GM18499 (cell line): Measurements from ENCODE around the gene GALNT10.
A peak's percentile ranks its signal among the peaks of the same experiment; 100 is the strongest.

Source experiments
- ATAC-seq: cut with Tn5 transposase; IDR thresholded peaks from one replicate; pipeline ENCODE4 v1.9.1; 2021; ENCODE audit warnings: moderate number of reproducible peaks; ENCODE audit not compliant: insufficient read depth, unreplicated experiment

The GALNT10 gene

GRCh38 chr5:154178661-154179060 is 11.9 kb upstream of the GALNT10 start:
- ATAC-seq: no peak

GRCh38 chr5:154179846-154180710 is 10.5 kb upstream of the GALNT10 start:
- peak; percentile 90 for ATAC-seq

DNA sequence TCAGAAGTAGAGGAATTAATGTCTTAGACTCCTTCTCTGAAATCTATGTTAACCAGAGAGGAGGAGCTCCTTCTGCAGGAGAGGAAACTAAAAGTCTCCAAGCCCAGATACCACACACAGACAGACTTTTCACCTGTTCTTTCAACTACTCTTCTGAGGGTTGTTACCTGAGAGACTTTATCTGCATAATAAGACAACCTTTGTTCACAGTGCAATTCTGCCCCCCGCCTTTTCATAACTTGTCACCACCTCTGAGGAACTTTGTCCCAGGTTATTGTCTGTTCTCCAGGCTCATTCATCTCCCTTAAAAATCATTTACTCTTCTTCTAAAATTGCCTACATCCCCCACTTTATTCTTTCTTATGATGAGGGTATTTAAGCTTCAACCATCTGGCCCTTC is 9.4 kb upstream of the GALNT10 start:
- ATAC-seq: no peak

DNA sequence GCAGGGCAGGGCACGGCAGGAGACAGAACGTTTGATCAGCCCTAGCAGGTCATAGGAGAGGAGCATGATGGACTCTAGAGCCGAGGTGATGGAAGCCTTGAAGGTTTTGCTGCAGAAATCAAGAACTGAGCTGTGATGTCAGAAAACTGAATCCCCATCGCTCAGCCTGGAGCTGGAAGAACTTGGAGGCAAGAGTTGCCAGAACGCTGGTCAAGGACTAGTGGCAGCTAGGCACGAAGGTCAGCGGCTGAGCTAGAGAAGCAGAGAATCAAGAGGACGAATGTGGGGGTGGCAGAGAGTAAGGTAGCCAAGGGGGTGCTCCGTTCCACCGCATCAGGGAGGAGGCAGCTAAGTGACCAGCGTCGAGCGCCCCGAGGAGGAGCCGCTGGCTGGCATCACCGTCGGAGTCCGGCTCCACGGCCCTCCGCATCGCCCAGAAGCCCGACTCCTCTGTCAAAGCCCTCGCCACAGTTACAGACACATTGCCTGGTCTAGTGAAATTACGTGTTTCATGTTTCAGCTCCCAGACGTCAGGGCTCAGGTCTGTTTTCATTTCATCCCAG is 1.2 kb upstream of the GALNT10 start:
- ATAC-seq: peak; percentile 3

DNA sequence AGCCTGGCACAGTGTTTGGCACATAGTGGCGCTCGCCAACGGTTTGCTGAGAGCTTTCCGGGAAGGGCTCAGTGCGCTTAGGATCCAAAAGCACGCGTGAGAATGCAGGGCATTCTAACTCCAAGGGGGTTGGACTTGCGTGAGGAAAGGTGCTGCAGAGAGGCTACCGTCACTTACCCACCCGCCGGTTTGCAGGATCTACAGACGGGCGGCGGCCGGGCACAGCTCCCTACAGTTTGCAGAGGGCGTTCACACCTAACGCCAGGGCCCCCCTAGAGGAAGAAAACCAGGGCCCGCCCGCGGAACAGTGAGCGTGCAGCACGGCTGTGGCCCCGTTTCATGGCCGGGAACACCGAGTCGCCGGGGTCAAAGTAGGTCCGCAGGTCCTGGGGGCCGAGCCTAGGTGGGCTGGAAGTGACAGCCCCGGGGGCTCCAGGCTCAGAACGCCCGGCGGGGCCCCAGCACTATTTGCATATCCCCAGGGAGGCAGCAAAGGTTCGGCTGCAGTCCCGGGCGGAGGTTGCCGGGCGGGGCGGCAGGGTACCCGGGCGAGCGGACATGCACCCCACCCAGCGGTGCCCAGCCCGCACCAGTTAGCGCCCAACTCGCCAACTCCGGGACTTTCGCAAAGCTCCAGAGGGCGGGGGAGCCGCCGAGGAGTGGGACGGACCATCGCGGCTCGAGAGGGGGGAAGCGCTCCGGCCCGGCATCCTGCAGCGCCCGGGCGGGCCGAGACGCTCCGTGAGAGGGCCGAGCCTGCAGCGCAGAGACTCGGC is 526 bp upstream of the GALNT10 start:
- peak; percentile 46 for ATAC-seq

DNA sequence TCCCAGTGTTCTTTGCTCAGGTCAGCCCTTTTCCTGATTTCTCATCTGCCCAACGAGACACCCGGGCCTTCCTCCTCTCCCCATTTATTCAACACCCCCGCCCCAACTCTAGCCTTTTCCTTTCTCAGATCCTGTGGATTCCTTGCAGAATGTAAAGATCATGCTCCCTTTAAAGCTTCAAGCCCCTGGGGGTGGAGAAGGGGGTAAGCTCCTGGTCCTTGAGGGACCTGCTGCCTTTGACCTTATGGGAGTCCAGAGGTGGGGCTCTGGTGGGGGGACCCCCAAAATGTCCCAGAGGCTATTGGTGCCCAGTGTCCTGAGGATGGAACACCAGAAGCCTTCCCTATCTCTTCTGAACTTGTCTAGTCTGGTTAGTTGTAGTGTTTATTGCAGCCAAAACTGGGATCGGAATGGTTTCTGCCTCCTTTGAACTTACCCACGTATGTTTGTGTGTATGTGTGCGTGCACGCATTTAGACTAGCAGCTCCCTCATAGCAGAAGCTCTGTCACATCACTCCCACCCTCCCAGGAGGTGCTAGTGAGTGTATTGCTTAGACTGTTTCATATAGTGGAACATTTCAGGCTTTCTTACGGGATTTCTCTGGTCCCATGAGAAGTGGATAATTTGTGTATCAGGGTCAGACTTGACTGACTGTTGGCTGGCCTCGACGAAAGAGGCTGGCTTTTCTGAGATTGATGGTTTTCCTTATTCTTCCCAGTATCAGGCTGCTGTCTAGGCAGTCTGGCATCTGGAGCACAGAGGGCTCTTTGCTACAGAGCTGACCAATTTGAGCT is 1.1 kb downstream of the GALNT10 start:
- ATAC-seq: no peak

GRCh38 chr5:154193283-154193682 is 2.8 kb downstream of the GALNT10 start:
- no peak for ATAC-seq

GRCh38 chr5:154193701-154194121 is 3.2 kb downstream of the GALNT10 start:
- no peak for ATAC-seq

DNA sequence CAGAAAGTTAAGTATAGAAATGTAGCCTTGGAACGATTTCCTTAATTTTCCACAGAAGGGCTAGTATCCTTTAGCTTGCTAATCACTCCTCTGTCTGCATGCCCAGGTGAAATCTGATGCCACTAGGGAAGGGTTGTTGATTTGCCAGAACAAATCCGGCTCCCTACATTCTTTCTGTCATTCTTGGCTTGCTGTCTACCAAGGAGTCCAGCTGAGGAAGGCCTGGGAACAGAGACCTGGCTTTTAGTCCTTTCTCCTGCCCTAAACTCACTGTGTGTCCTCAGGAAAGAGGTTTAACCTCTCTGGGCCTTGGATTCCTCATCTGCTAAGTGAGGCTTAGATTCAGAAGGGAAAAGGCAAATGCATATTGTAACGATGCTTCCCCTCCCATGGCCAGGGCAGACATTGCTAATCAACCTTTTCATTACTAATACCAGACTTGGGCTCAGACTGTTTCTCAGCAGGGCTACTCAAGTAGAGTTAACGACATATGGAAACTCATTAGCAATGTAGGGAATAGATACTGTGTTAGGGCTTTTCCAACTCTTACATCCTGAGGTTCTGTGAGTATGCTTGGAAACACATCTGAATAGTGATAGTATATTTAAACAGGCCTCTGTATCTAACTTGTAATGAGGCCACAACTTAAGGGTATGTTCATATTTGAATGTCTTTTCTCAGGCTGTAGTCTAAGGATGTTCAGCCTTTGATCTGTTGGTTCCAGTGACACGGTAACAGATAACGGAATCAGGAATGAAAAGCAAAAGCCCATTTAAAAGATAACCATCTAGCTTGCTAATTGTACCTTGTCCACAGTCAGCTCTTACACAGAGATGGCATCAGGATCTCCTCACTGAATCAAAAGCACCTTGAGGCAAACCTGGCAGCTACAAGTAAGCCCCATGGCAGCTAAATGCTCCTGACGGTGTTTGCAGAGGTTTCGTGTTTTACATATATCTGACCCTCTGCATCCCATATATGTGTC is 4.1 kb downstream of the GALNT10 start:
- no peak for ATAC-seq

DNA sequence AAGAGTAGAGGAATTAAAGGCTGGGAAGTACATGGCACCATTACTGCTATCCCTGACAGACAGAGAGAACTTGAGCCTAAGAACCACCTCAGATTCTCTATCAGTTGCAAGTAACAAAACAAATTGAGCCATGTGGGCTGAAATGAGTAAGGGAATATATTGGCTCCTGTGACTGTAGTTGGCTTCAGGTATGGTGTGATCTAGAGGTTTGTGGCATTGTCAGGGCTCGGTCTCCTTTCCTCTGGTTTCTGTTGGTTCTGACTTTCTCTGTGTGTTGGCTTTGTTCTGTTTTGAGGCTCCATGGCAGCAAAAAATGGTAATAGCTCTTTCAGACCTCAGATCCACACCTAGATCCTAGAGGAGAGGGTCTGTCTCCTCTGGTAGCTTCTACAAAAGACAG is 5.7 kb downstream of the GALNT10 start:
- ATAC-seq: no peak

- no peak for ATAC-seq
Observed at GRCh38 chr5:154196955-154197652, 6.6 kb downstream of the GALNT10 start.

- ATAC-seq: no peak
Observed at GRCh38 chr5:154197801-154198491, 7.4 kb downstream of the GALNT10 start.

DNA sequence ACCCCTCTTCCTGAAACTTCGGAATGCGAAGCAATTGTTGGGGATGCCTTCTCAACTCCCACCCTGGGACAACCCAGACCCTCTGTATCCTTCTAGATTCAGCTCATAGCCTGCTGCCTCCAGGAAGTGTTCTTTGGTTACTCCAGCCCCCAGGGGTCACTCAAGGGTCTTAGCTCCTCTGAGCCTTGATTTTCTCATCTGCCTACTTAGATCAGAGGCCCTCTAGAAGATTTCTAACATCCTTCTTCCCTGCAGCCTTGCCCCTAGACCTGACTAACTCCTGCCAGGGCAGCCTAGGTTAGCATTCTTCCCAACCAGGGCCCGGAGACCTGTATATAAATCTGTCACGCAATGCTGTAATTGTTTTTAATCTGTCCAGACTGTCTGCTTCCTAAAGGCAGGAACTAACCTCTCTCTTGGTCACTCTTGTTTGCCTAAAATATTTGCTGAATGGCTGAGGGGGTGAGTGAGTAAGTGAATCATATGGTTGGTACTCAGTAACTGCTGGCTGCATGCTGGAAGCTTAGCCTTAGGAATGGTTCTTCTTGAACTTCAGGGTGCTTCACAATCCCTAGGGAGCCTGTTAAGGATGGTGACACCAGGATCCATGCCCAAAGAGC is 8.2 kb downstream of the GALNT10 start:
- ATAC-seq: no peak

DNA sequence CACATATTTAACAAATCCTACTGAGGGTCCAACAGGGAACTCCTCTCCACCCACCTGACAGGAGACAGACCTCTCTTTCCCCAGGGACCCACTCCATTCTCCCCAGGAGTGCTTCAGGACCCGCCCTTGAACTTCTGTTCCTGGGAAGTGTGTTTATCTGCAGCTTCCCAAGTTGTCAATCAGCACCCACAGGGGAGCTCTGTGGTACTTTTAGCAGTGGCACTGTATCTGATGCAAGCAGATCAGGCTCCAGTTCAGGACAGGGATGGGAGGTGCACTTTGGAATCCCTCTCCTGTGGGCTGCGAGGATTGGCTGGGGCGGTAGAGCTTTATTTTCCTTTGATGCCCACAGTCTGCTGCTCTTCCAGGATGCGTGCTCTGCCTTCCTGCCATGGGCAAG is 8.7 kb downstream of the GALNT10 start:
- no peak for ATAC-seq

DNA sequence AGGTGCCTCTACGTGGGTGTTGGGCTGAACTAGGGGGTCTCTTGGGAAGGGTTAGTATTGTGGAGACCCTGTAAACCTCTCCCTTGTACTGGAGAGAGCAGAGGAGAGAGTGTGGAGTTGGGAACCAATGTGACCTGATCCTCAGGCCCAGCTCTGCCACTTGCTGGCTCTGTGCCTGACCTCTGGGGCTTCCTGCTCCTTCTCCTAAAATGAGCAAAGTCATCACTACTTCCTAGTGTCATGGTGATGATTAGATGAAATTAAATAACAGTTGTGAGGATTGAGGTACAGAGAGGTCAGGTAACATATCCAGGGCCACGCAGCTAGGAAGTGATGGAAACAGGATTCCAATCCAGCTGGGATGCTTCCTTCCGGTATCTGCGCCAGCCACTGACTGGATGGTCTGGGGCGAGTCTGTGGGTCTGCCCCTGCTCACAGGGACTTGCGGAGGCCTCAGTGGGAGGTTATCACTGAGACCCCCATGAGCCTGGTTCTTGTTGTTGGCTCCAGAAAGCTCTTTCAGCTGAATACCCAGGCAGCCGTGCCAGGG is 9.2 kb downstream of the GALNT10 start:
- no peak for ATAC-seq

DNA sequence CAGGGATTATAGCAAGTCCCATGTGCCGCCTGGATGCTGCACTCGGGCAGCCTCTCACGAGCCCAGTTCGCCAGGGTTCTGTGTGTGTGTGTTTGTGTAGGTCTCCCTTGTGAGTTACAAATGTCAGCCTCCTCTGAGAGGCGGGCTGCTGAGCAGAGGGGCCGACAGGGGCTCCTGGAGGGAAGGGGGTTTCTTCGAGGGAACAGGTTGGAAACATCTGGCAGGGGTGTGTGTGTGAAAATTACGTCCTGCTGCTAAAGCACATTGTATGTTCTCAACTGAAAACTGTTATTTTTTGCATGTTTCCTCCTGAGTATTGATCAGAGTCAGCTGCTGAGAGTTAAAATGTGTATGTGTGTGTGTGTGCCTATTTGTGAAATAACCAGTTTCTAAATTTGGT is 9.7 kb downstream of the GALNT10 start:
- no peak for ATAC-seq

DNA sequence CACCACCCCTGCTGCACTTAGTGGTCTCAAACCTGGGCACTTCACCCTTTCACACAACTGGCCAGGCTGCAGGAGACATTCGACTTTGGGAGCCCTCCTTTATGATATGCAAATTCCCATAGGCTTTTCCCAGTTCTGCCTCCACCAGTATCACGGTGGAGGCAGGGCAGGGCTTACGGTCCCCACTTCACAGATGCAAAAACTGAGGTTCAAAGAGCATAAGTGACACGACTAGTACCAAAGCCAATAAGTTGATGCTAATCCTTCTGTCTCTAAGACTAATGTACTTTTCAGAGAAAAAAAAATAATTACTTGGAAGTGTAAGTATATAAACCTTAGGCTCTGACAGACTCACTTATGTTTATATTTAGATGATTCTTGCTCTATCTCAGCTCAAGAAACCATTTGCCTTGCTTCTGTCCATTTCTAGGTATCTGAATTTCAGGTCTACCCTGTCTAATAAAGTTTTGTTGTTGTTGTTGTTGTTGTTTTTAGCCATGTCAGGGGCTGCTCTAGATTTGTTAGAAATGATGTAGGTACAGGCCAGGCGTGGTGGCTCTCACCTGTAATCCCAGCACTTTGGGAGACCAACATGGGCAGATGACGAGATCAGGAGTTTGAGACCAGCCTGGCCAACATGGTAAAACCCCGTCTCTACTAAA is 10.7 kb downstream of the GALNT10 start:
- ATAC-seq: no peak
